Stimulated activated naive CD4-positive, alpha-beta T cell (primary cell): ENCODE data around the gene MICU1.
A peak's percentile ranks its signal among the peaks of the same experiment; 100 is the strongest.
"Not testable (repeated sequence)": the region's sequence is repeated elsewhere in the genome, so short reads cannot be mapped to it uniquely, and the experiment has no call there.

ENCODE experiments used
- DNase-seq, 6 experiments: peaks; one replicate each; lab custom pipeline; 2025; lab: John Stamatoyannopoulos, UW

MICU1 gene

GRCh38 chr10:72346117-72346516, 279.8 kb downstream of the MICU1 start:
- DNase-seq, result not testable (repeated sequence)

- no peak for DNase-seq
Observed at GRCh38 chr10:72344932-72345331, 280.9 kb downstream of the MICU1 start.

- no peak for DNase-seq
Observed at GRCh38 chr10:72342911-72343310, 283.0 kb downstream of the MICU1 start.

- peak; percentile 39 to 77 (median 70) for DNase-seq
Observed at GRCh38 chr10:72340510-72341261, 285.2 kb downstream of the MICU1 start.

GRCh38 chr10:72338180-72338579, 287.7 kb downstream of the MICU1 start:
- no peak for DNase-seq

- no peak for DNase-seq
Observed at GRCh38 chr10:72337722-72338121, 288.2 kb downstream of the MICU1 start.

GRCh38 chr10:72337039-72337629, 288.7 kb downstream of the MICU1 start:
- DNase-seq, result peak in 5 of 6 experiments; percentile 50 to 66 (median 55)

- DNase-seq, result no peak
Observed at GRCh38 chr10:72336259-72337038, 289.4 kb downstream of the MICU1 start.

- peak in 3 of 6 experiments; percentile 40 to 61 (median 60) for DNase-seq
Observed at GRCh38 chr10:72335394-72336258, 290.3 kb downstream of the MICU1 start.

GRCh38 chr10:72334825-72335393, 291.0 kb downstream of the MICU1 start:
- peak; percentile 64 to 91 (median 78) for DNase-seq

GRCh38 chr10:72334196-72334824, 291.6 kb downstream of the MICU1 start:
- peak in 3 of 6 experiments; percentile 16 to 30 (median 25) for DNase-seq

- no peak for DNase-seq
Observed at GRCh38 chr10:72333112-72334015, 292.5 kb downstream of the MICU1 start.

GRCh38 chr10:72332423-72333111, 293.3 kb downstream of the MICU1 start:
- DNase-seq, result no peak

- DNase-seq, result peak; percentile 80 to 93 (median 87)
Observed at GRCh38 chr10:72331575-72332422, 294.1 kb downstream of the MICU1 start.

GRCh38 chr10:72330069-72330426, 295.8 kb downstream of the MICU1 start:
- DNase-seq, result no peak

- DNase-seq, result no peak
Observed at GRCh38 chr10:72329290-72330068, 296.4 kb downstream of the MICU1 start.

- DNase-seq, result no peak
Observed at GRCh38 chr10:72328829-72329204, 297.1 kb downstream of the MICU1 start.
